Hematopoietic multipotent progenitor cell treated with erythropoietin and hydrocortisone succinate and interleukin-3 and kit ligand, for 17 days (in vitro differentiated cells): ENCODE results near the gene C20orf144.
A peak's percentile ranks its signal among the peaks of the same experiment; 100 is the strongest.

ENCODE experiments used
- DNase-seq: peaks from one replicate; pipeline ENCODE4 v3.0.0-alpha.2; 2015; ENCODE audit warnings: low spot score

The C20orf144 gene

DNA sequence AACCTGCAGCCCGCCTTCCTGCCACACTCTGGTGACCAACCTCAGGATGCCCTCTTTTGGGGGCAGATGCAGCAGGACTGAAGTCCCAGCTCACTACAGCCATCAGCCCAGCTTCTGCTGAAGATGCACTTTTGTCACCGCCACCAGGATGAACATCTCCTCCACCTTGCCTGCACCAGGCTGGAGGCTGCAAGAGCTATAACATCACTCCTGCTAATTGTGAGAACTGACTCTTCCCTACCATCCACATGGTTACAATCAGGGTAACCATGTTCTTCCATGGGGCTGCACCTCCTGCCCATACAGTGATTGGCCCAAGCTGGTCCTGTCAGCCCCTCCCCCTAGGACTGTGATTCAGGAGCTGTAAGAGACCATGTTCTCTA, 2.6 kb downstream of the C20orf144 start:
- DNase-seq, result no peak

DNA sequence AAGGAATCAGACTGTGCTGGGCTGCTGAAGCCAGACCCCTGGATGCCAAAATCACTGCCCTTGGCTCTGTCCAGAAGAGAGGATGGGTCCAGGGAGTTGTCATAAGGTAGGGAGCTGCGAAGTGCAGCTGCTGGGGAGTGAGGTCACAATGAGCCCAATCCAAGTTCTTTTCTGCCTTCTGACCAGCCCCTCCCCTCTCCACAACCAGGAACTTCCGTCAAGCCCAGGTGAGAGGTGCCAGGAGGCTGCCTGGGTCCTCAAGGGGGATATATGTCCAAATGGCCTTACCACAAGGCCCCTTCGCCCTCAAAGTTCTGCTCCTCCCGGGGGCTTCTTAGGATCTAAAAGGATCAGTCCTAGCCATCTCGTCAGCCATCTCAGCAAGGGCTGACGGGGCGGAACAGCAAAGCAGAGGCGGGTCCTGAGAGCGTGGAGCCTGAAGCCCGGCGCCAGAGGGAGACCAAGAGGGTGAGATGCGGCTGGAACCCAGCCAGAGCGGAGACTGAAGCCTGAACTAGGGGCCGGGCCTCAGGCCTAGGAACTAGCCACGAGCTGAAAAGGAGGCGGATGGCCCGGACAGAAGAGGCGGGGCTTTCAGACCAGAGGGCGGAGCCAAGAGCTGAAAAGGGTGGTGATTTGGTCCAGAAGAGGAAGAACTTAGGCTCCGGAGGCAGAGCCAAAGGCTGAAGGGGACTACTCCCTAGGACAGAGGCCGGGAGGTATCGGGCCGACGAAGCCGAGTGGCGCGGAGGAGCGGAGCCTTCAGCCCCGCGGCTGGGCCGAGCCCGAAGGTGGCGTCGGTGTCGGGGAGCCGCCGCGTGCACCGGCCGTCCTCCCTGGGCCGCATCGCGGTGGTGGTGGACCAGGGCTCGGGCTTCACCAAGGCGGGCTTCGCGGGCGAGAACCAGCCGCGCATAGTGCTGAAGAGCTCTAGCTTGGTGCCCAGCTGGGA, 4.4 kb downstream of the C20orf144 start, which contains the start of gene ACTL10:
Gene ACTL10, plus strand, starts transcription at position 651 of the 952 bp plus-strand sequence. CDS start 555 bp downstream, outside the sequence.
- peak; percentile 90 for DNase-seq

DNA sequence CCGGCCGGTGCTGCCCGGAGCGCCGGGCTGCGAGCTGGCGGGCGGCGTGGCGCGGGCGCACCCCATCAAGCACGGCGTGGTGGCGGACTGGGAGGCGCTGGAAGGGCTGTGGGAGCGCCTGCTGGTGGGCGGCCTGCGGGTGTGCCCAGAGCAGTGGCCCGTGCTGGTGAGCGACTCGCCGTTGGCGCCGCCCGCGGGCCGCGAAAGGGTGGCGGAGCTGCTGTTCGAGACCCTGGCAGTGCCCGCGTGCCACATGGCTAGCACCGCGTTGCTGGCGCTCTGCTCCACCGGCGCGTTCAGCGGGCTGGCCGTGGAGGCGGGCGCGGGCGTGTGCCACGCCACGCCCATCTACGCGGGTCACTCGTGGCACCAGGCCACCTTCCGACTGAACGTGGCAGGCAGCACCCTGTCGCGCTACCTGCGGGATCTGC, 5.1 kb downstream of the C20orf144 start:
- DNase-seq, result peak; percentile 49

DNA sequence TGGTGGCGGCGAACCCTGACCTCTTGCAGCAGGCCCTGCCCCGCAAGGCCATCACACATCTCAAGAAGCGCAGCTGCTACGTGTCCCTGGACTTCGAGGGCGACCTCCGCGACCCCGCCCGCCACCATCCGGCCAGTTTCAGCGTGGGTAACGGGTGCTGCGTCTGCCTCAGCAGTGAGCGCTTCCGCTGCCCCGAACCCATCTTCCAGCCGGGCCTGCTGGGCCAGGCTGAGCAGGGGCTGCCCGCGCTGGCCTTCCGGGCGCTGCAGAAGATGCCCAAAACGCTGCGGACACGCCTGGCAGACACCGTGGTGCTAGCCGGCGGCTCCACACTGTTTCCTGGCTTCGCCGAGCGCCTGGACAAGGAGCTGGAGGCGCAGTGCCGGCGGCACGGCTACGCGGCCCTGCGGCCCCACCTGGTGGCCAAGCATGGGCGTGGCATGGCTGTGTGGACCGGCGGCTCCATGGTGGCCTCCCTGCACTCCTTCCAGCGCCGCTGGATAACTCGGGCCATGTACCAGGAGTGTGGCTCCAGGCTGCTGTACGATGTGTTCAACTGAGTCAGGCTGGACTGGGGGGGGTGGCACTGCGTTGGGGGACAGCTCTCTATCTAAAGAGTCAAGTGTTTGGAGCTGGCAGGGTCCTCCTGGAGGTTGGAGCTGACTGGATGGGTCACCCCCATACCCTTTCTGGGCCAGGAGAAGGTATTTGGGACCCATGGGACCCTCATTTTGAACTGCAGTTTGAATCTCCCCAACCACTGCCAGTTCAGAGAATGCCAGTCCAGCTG, 5.7 kb downstream of the C20orf144 start:
- peak; percentile 80 for DNase-seq

DNA sequence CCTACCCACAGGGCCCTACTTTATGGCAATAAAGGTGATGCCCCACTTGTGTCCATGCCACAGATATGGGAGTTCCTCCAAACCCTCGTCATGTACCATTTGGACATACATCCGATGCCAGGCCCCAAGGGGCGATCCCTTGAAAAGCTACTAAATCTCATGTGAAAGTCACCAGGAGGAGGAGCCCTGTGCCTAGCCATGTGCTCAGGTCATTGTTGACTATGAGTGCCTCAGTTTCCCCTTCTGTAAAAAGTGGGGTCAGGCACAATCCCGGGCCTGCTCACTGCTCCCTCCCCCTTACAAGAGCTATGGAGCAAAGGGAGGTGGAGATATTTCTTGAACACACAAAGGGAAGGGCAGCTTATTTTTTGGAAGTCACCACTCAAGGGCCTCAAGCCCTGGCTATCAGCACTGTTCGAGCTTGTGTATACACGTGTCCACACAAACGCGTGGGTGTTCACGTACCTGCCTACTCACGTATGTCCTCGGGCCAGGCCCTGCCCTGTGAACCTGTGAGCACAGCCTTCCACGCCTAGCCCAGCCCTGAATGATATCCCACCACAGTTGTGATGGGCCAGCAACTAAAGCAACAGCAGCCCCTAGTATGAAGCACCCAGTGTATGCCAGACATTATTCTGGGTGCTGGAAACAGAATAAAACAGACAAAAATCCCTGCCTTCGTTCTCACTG, 6.5 kb downstream of the C20orf144 start:
- no peak for DNase-seq

DNA sequence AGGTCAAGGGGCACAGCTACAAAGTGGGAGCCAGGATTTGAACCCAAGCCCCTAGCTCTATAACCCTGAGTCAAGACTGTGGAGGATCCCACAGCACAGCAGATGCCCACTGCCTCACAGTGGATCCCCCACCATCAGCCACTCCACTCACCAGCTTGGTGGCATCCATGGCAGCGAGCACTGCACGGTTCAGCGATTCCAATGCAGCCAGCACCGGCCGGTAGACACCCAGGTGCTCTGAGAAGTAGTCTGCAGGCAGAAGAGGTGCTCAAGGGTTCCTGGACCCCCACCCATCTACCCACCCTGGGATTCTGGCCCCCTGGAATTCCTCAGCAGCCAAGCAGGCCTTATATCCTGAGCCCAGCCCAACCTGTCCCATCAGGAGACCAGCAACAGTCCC, 7.1 kb downstream of the C20orf144 start:
- DNase-seq, result no peak

DNA sequence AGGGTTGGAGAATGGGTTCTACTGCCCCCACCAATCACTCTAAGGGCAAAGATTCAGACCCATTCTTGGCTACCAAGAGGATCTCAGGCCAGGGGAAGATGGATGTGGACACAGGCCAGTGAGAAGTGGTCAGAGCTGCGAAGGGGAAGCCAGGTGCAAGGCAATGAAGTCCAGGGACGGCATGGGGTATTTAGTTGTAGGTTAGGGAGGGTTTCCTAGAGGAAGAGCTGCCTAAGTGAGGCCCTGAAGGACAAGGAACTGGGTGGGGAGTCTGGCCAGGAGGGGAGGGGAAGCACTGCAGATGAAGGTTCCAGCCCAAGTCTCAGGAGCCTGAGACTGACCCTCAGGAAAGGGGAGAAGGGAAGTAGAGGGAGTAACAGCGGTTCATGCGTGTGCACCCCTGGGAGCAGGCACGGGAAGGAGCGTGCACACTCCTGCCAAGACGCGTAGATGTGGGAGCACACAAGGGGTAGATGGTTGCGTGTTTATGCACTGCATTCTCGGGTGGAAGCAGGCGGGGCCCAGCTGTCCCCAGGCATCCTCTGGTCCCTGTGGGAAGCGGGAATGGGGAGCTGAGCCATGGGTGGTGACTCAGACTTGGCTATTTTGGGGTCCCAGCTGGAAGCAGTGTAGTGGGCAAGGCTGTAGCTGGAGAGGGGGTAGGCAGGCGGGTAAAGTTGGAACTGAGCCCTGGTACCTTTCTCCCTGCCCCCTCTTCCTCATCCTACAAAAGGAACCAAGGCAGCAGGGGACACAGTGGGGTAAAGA, 7.9 kb downstream of the C20orf144 start:
- no peak for DNase-seq

DNA sequence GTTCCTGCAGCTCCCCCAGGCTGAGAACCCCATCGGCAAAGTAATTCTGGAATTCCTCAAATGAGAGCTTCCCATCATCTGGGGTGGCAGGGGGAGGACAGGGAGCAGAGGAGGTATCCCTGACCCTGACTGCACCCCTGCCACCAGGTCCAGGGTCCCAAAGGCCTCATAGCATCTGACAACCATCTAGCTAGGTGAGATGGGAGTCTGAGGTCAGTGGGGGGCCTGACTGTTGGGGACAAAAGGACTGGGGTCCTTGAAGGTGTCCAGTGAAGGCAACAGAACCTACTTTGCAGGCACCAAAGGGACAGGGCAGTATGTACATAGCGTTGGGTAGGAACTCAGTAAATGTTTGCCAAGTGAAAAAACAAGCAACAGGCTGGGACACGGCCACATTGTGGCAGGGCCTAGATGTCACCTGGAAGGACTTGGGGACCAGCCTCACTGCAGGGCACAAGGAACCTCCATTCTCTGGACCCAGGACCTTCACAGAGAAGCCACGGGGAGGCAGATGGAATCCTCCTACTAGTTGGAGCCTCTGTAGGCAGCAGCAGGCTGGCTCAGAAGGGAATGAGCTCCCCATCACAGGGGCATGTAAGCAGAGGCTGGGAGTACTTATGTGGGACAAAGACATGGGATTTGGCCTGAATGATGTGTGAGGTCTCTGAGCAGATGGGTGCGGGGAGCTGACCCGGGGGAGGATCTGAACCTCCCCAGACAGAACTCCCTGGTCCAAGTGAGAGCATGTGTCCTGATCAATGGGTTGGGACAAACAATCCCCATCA, 8.8 kb downstream of the C20orf144 start:
- no peak for DNase-seq

DNA sequence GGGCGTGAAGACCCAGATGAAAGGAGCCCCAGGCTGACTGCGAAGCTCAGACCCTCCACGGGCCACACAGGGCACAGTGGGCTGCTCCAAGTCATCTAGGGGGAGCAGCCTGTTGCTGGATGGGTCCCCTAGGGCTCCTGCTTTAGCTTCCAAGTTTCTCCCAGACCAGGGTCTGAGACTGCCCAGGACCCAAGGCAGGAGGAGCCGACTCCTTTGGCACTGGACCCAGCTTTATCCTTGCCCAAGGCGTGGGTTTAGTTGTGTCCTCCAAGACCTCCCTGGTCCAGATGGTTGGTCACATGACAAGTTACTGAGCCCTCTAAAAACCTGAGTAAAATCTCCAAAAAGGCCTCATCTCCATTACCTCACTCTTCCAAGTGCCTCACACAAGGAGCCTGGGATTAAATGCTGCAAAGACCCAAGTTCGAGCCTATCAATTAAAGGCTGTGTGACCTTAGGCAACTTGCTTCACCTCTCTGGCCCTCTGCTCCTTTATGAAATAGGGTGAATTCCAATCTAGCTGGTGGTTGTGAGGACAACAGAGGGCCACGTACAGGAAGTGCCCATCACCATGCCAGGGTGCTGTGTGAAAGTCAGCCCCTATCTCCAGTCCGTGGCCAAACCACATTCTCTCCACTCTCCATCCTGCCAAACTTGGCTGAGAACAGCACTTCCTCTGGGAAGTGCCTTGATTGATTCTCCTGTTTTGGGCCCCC, 9.6 kb downstream of the C20orf144 start:
- DNase-seq, result no peak

DNA sequence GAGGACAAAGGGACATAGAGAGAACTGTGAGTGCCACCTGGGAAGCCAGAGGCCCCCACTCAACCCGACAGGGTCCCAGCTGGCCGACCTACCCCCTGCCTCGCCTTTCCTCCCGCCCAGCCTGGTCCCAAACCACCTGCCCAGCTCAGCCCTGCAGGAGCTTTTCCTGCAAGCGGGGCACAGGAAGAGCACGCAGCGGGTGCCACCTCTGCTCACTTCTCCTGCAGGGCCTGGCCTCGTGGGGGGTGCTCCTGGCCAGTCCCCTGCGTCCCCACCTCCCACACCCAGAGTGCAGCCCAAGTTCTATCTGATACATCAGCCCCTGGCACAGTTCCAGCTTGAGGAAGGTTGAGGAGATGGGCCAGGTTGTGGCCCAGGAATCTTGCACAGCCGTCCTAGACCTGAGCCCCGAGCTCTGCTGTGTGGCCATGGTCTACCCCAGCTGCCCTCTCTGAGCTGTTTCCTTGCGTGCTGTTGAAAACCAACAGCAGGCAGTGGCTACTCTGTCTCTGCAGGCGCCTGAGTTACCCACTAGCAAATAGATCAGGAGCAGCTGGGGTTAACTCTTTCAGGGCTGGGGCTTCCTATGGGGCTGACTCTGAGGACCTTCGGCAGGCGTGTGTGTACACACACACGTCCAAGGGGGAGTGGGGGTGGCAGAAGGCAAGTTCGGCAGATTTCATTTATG, 10.4 kb downstream of the C20orf144 start:
- DNase-seq, result peak; percentile 18

DNA sequence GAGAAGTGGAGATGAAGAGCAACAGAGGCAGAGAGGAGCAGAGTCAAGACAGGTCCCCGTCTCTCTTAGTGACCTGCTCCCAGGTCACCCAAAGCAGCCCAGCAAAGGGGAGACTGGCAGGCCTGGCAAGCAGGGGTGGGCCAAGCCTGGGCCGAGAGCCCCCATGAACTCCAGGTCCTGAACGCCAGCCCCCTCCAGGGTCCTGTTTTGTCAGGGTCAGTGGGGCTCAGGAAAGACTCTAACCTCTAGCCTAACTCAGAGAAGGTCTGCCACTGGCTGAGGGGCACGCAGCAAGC, 10.9 kb downstream of the C20orf144 start:
- DNase-seq, result no peak

DNA sequence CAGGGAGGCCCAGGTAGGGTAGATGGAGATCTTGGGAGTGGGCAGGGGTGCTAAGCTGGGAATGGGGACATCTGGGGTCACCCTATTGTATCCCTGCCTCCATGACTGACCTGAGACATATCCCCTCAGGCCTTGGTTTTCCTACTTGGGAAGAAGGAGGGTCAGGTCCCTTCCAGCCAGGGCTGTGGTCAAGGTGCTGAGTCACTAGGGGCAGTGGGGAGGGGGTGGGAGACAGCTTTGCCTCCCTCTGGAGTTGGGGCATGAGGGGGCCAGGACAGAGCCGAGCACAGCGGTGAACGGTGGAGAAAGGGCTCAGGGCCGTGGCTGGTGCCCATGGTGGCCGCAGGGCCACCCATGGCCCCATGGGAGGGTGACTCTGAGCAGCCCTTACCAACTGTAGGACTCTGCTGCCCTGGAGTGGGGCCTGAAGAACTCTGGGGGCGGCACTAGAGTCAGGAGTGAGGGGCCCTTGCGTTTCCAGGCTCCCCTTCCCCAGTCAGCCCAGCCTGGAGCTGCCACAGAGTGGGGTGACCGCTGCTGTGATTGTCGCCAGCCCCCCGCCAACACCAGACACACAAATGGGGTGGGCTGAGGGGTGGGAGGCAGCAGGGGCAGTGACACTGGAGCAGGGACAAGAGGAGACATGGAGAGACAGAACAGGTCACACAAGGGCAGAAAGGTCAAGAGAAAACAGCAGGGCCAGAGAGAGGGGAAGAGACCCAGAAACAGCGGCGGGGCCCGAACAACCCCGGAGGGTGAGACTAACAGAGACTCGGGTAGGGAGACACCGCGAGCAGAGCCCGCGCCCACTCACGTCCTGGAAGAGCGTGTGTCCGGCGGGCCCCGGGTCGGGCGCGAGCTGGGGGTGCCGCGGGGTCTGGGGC, 11.5 kb downstream of the C20orf144 start:
- DNase-seq, result no peak

DNA sequence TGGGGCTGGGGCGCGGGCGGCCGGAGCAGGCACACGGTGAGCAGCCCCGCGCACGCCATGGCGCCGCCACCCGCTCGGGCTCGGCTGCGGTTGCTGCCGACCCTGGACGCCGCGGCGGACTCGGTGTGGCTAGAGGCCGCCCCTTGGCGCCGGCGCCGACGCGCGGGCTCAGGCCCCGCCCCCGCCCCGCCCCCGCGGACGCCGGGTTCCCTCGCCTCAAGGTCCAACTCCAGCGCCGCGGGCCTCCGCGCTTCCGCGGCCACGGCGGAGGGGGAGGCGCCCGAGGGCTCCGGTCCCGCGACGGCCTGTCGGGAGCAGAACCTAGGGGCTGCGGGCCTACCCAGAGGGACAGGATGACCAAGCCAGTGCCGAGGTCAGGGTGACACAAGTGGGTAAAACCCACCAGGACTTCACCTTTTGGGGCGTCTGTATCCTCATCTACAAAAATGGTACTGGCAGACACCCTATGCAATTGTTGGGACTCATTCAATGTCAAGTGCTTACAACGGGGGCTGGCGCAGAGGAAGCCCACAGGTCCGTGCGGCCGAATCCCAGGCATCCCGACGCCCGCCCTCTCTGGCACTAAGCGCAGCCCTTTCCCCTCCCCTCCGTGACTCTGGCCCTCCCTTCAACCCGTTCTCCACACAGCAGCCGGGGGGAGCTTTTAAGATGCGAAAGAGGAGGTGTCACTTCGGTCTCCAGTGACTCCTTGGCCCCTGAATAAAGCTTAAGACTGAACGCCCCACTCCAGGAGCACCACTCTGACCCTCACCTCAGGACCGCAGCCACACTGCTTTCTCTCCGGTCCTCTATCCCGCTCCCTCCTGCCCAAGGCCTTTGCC, 12.4 kb downstream of the C20orf144 start, which contains the start of gene NECAB3:
Gene NECAB3, minus strand, starts transcription at position 135 of the 842 bp plus-strand sequence. Its CDS starts 76 bp downstream, at position 59.
- peak; percentile 58 for DNase-seq

DNA sequence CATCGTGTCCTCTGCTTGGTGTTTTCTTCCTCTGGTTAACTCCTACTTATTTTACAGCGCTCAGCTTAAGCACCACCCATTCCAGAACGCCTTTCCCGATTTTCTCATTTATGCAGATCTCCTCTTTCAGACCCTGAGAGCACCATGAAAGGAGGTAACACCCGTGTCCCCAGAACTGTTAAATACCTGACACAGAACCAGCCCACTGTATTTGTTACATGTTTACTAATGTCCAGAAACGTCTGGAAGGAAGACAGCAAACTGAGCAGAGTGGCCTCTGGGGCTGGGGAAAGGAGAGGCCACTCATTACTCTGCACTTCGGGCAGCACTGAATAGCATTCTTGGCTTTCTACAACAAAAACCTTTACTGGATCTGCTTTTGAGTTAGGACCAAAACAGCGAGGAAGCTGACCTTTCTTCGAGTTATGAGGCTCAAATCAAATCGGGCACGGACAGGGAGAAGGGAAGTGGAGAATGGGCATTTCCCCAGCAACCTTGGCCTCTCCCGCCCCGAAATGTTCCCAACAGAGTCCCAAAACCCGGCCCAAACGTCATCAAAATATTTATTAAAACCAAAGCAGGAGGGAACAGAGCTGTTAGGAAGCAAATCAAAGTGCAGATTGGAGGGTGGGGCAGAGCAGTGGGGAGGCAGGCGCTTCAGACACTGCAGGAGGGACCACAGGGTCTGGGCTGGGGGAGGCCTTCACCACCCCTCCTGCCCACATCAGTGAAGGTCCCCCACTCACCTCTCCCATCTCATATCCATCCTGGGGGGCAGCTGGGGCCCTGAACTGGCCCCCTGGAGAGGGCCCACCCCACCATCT, 13.2 kb downstream of the C20orf144 start:
- DNase-seq, result no peak

DNA sequence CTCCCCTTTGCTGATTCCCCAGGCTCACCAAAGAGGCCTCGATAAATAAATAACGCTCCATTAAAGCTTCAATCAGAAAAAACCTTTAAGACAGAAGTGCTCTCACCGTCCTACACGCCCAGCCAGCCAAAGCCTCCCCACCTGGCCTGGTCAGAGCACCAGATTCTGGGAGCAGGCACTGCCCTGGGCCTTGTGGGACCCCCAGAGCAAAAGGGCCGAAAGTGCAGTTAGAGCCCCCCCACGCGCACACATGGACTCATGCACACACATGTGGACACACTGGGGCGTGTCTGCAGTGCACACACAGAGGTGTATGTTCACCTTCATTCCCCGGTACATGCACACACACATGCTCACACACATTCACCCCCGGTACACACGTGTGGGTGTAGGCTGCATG, 14.0 kb downstream of the C20orf144 start:
- no peak for DNase-seq
